HepG2 (cell line): ENCODE data around the gene F7. TPM values are rescaled to one million over a fixed set of nuclear protein-coding genes. Genes with fewer than 3 reads are reported as not detected.

Source experiments
- ATF1 ChIP-seq: IDR thresholded peaks from 2 replicates; pipeline ENCODE4 v1.6.1; 2016; ENCODE audit warnings: mild to moderate bottlenecking, control low read depth
- ATRX ChIP-seq: sonication (generic); formaldehyde crosslinking; IDR thresholded peaks from 2 replicates; pipeline ENCODE4 v1.4.0; 2020; ENCODE audit warnings: missing genetic modification reagents, borderline replicate concordance
- EHMT2 ChIP-seq: fragments of 200-600 bp; sonication (generic); IDR thresholded peaks from 2 replicates; pipeline ENCODE4 v1.7.0; 2017; ENCODE audit warnings: antibody characterized with exemption, low read depth, low read length, borderline replicate concordance
- MAFG ChIP-seq: sonication (generic); formaldehyde crosslinking; IDR thresholded peaks from 2 replicates; pipeline ENCODE4 v1.5.1; 2020; ENCODE audit warnings: mild to moderate bottlenecking, missing genetic modification reagents
- MAFK ChIP-seq, 2 experiments: IDR thresholded peaks in 1 of 2; conservative IDR thresholded peaks in 1 of 2; 2 replicates each; pipeline ENCODE4 v1.6.1; 2011; ENCODE audit warnings: improper control_type of control experiment in 2 of 2, low read length in 2 of 2
- NR2C2 ChIP-seq: sonication (generic); formaldehyde crosslinking; IDR thresholded peaks from 2 replicates; pipeline ENCODE4 v1.4.0; 2020; ENCODE audit warnings: missing genetic modification reagents, mild to moderate bottlenecking, moderate library complexity, borderline replicate concordance
- RAD21 ChIP-seq: fragments of 450-650 bp; formaldehyde crosslinking; IDR thresholded peaks from 2 replicates; pipeline ENCODE4 v1.5.0; 2020; ENCODE audit warnings: mild to moderate bottlenecking
- RARA ChIP-seq: IDR thresholded peaks from 2 replicates; pipeline ENCODE4 v1.6.1; 2016; ENCODE audit warnings: missing genetic modification reagents, missing compliant biosample characterization
- RBFOX2 ChIP-seq: fragments of 200-400 bp; formaldehyde crosslinking; IDR thresholded peaks from 2 replicates; pipeline ENCODE4 v1.6.1; 2017; ENCODE audit warnings: low read depth, mild to moderate bottlenecking, low read length
- RXRB ChIP-seq: IDR thresholded peaks from 2 replicates; pipeline ENCODE4 v1.6.1; 2016; ENCODE audit warnings: borderline replicate concordance, missing genetic modification reagents, missing compliant biosample characterization
- TARDBP ChIP-seq: sonication (generic); formaldehyde crosslinking; IDR thresholded peaks from 2 replicates; pipeline ENCODE4 v1.8.0; 2022; ENCODE audit warnings: mild to moderate bottlenecking, missing genetic modification reagents
- ZBTB20 ChIP-seq: sonication (generic); formaldehyde crosslinking; IDR thresholded peaks from 2 replicates; pipeline ENCODE4 v1.8.1; 2023; ENCODE audit warnings: missing genetic modification reagents, low read depth, mild to moderate bottlenecking, borderline replicate concordance
- ZFAT ChIP-seq: sonication (generic); formaldehyde crosslinking; conservative IDR thresholded peaks from 2 replicates; pipeline ENCODE4 v1.8.1; 2023; ENCODE audit warnings: missing genetic modification reagents, inconsistent platforms
- ZNF354B ChIP-seq: sonication (generic); formaldehyde crosslinking; IDR thresholded peaks from 2 replicates; pipeline ENCODE4 v1.8.0; 2022; ENCODE audit warnings: mild to moderate bottlenecking, missing genetic modification reagents
- ZNF430 ChIP-seq: sonication (generic); formaldehyde crosslinking; IDR thresholded peaks from 2 replicates; pipeline ENCODE4 v1.9.0; 2021; ENCODE audit warnings: mild to moderate bottlenecking, missing genetic modification reagents
- ZNF501 ChIP-seq: sonication (generic); formaldehyde crosslinking; IDR thresholded peaks from 2 replicates; pipeline ENCODE4 v1.5.1; 2020; ENCODE audit warnings: mild to moderate bottlenecking, moderate library complexity, missing genetic modification reagents
- ZNF543 ChIP-seq: sonication (generic); formaldehyde crosslinking; IDR thresholded peaks from 2 replicates; pipeline ENCODE4 v1.4.0; 2020; ENCODE audit warnings: mild to moderate bottlenecking, missing genetic modification reagents
- ZNF549 ChIP-seq: sonication (generic); formaldehyde crosslinking; IDR thresholded peaks from 2 replicates; pipeline ENCODE4 v1.5.0; 2020; ENCODE audit warnings: missing genetic modification reagents
- ZNF563 ChIP-seq: sonication (generic); formaldehyde crosslinking; IDR thresholded peaks from 2 replicates; pipeline ENCODE4 v1.8.0; 2022; ENCODE audit warnings: mild to moderate bottlenecking, moderate library complexity, missing genetic modification reagents
- ZNF577 ChIP-seq: sonication (generic); formaldehyde crosslinking; IDR thresholded peaks from 2 replicates; pipeline ENCODE4 v1.4.0; 2020; ENCODE audit warnings: mild to moderate bottlenecking, low read depth, missing genetic modification reagents, borderline replicate concordance
- ZNF674 ChIP-seq: sonication (generic); formaldehyde crosslinking; IDR thresholded peaks from 2 replicates; pipeline ENCODE4 v1.5.0; 2020; ENCODE audit warnings: low read depth, mild to moderate bottlenecking, missing genetic modification reagents
- ZNF816 ChIP-seq: sonication (generic); formaldehyde crosslinking; IDR thresholded peaks from 2 replicates; pipeline ENCODE4 v1.8.0; 2022; ENCODE audit warnings: missing genetic modification reagents, mild to moderate bottlenecking, borderline replicate concordance
- polyA plus RNA-seq, 8 experiments: library from polyadenylated mRNA; depleted of rRNA in 3 of 8; stranded (reverse) in 7 of 8; unstranded in 1 of 8; fragments of >200 nt; fragmentation: Illumina TruSeq in 4 of 8; extraction: Trizol in 4 of 8; gene quantifications; 2 replicates each; pipeline versions ENCODE4 v1.2.1 to v1.2.3, GENCODE V29; 2011 to 2016; ENCODE audit warnings: low read depth in 4 of 8, missing spikeins in 1 of 8, mixed read lengths in 1 of 8; ENCODE audit not compliant: insufficient read depth in 1 of 8
- total RNA-seq, 5 experiments: library from RNA; depleted of rRNA; stranded (reverse); fragments of >200 nt; fragmentation: Illumina TruSeq; extraction: Trizol; gene quantifications; 2 replicates each; pipeline ENCODE4 v1.2.3, GENCODE V29; 2016; ENCODE audit warnings: low read depth in 1 of 5
- TF ChIP-seq, protein P1 (sequence below): sonication (generic); formaldehyde crosslinking; IDR thresholded peaks from 2 replicates; pipeline ENCODE4 v1.5.0; 2020; ENCODE audit warnings: missing genetic modification reagents, mild to moderate bottlenecking, borderline replicate concordance
- TF ChIP-seq, protein P2 (sequence below): sonication (generic); formaldehyde crosslinking; IDR thresholded peaks from 2 replicates; pipeline ENCODE4 v1.5.1; 2020; ENCODE audit warnings: missing genetic modification reagents, mild to moderate bottlenecking, borderline replicate concordance
- TF ChIP-seq, protein P3 (sequence below): sonication (generic); formaldehyde crosslinking; IDR thresholded peaks from 2 replicates; pipeline ENCODE4 v1.4.0; 2020; ENCODE audit warnings: missing genetic modification reagents, borderline replicate concordance

The F7 gene
- total and polyA plus RNA-seq, 2 of the 13 experiments (the other 11 are each of a cell fraction or from before 2014, with no cell fraction given): 12.6 to 26.5 TPM

DNA sequence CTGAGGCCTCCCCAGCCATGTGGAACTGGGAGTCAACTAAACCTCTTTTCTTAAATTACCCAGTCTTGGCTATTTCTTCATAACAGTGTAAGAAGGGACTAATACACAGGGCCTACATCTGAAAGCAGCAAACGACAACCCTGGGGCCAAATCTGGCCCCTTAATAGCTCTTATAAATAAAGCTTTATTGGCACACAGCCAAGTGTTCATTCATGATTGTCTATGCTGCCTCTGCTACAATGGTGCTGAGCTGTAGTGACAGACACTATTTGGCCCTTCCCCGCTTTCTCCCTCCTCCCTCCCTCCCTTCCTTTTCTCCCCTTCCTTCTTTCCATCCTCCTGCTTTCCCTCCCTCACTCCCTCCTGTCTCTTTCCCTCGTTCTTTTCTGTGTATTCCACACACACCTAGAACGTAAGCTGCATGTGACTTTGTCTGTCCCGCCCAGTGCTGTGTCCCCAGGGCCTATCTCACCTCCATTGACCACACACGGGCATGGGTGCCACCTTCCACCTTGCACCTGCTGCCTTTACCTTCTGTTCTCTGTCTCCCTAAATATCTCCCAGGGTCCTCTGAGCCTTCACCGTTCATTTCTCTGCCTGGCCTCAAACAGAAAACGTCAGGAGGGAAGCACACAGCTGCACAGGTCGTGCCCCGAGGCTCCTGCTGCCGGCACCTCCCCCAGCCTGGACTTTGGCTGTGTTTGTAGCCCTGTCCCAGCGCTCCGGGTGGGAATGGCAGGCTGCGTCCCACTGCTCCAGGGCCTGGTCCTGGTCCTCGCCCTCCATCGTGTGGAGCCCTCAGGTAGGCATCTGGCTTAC is 52.5 kb downstream of the F7 start, which contains the start of gene PROZ (continued):
- TF ChIP-seq, protein P1, sequence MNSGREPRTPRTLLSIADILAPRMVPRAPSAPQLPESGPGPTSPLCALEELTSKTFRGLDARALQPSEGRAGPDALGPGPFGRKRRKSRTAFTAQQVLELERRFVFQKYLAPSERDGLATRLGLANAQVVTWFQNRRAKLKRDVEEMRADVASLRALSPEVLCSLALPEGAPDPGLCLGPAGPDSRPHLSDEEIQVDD (CRISPR knock-in tag): 0 out of 2 replicates have a peak, but pooled peaks have one; percentile 41
- TF ChIP-seq ZNF563 (CRISPR knock-in tag) (peak; percentile 68; the same call in 1 of the 2 replicates), NR2C2 (CRISPR knock-in tag) (peak; percentile 64), ZNF816 (CRISPR knock-in tag) (no peak), ZNF549 (CRISPR knock-in tag) (no peak), TARDBP (CRISPR knock-in tag) (peak; percentile 81), RXRB (peak; percentile 61), ZNF577 (CRISPR knock-in tag) (no peak), ZBTB20 (CRISPR knock-in tag) (no peak; the same call in 1 of the 2 replicates), ZNF674 (CRISPR knock-in tag) (no peak), RAD21 (peak; percentile 71), ATRX (CRISPR knock-in tag) (no peak), MAFG (CRISPR knock-in tag) (no peak), ZNF501 (CRISPR knock-in tag) (0 out of 2 replicates have a peak, but pooled peaks have one; percentile 21), ZNF430 (CRISPR knock-in tag) (peak; percentile 78; the same call in 1 of the 2 replicates), MAFK (conservative IDR thresholded peaks at IDR 0.05 in 1 of 2, IDR thresholded peaks at IDR 0.05 in 1 of 2; ENCODE audit: low read length in 2 of 2) (no peak), ZNF354B (CRISPR knock-in tag) (no peak), EHMT2 (no peak), RBFOX2 (peak; percentile 48; the same call in 1 of the 2 replicates), ZNF543 (no peak), ZFAT (CRISPR knock-in tag) (no peak), ATF1 (CRISPR knock-in tag) (no peak), RARA (CRISPR knock-in tag) (peak; percentile 80)
- TF ChIP-seq, protein P2, sequence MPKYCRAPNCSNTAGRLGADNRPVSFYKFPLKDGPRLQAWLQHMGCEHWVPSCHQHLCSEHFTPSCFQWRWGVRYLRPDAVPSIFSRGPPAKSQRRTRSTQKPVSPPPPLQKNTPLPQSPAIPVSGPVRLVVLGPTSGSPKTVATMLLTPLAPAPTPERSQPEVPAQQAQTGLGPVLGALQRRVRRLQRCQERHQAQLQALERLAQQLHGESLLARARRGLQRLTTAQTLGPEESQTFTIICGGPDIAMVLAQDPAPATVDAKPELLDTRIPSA (CRISPR knock-in tag): no peak
- TF ChIP-seq, protein P3, sequence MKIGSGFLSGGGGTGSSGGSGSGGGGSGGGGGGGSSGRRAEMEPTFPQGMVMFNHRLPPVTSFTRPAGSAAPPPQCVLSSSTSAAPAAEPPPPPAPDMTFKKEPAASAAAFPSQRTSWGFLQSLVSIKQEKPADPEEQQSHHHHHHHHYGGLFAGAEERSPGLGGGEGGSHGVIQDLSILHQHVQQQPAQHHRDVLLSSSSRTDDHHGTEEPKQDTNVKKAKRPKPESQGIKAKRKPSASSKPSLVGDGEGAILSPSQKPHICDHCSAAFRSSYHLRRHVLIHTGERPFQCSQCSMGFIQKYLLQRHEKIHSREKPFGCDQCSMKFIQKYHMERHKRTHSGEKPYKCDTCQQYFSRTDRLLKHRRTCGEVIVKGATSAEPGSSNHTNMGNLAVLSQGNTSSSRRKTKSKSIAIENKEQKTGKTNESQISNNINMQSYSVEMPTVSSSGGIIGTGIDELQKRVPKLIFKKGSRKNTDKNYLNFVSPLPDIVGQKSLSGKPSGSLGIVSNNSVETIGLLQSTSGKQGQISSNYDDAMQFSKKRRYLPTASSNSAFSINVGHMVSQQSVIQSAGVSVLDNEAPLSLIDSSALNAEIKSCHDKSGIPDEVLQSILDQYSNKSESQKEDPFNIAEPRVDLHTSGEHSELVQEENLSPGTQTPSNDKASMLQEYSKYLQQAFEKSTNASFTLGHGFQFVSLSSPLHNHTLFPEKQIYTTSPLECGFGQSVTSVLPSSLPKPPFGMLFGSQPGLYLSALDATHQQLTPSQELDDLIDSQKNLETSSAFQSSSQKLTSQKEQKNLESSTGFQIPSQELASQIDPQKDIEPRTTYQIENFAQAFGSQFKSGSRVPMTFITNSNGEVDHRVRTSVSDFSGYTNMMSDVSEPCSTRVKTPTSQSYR (CRISPR knock-in tag): peak; percentile 100
